ENCODE results near the gene DCTPP1.
"Not testable (repeated sequence)": the region's sequence is repeated elsewhere in the genome, so short reads cannot be mapped to it uniquely, and the experiment has no call there.

The DCTPP1 gene

GRCh38 chr16:30429678-30430427 is at the start of gene DCTPP1:
DCTPP1 (minus strand) TSS chr16:30430030; CDS start chr16:30429980, 50 bp downstream.
- DNase-seq, result peak; percentile 98

GRCh38 chr16:30478766-30479478 is 49.1 kb upstream of the DCTPP1 start:
- DNase-seq, result no peak

GRCh38 chr16:30477773-30478172 is 47.9 kb upstream of the DCTPP1 start:
- not testable (repeated sequence) for DNase-seq

- no peak for DNase-seq
Measured at GRCh38 chr16:30476991-30477390, 47.2 kb upstream of the DCTPP1 start.

GRCh38 chr16:30474684-30475083 is 44.9 kb upstream of the DCTPP1 start:
- no peak for DNase-seq

GRCh38 chr16:30474074-30474452 is 44.2 kb upstream of the DCTPP1 start:
- DNase-seq, result no peak

GRCh38 chr16:30473231-30474073 is 43.6 kb upstream of the DCTPP1 start:
- no peak for DNase-seq

GRCh38 chr16:30472328-30472942 is 42.6 kb upstream of the DCTPP1 start, which contains the start of gene ITGAL:
ITGAL (plus strand) TSS chr16:30472742; CDS start chr16:30472838, 96 bp downstream.
- DNase-seq, result no peak

GRCh38 chr16:30470632-30470995 is 40.8 kb upstream of the DCTPP1 start:
- DNase-seq, result no peak

- DNase-seq, result no peak
Measured at GRCh38 chr16:30470170-30470512, 40.3 kb upstream of the DCTPP1 start.

- DNase-seq, result no peak
Measured at GRCh38 chr16:30464078-30464477, 34.2 kb upstream of the DCTPP1 start.

- DNase-seq, result not testable (repeated sequence)
Measured at GRCh38 chr16:30461426-30461825, 31.6 kb upstream of the DCTPP1 start.

- no peak for DNase-seq
Measured at GRCh38 chr16:30459456-30459855, 29.6 kb upstream of the DCTPP1 start.

- no peak for DNase-seq
Measured at GRCh38 chr16:30458561-30459394, 28.9 kb upstream of the DCTPP1 start.

- DNase-seq, result no peak
Measured at GRCh38 chr16:30457743-30458560, 28.1 kb upstream of the DCTPP1 start.

- DNase-seq, result no peak
Measured at GRCh38 chr16:30457256-30457655, 27.4 kb upstream of the DCTPP1 start.

GRCh38 chr16:30456302-30456701 is 26.5 kb upstream of the DCTPP1 start:
- DNase-seq, result no peak

- not testable (repeated sequence) for DNase-seq
Measured at GRCh38 chr16:30452709-30453580, 23.1 kb upstream of the DCTPP1 start.

- no peak for DNase-seq
Measured at GRCh38 chr16:30449116-30449435, 19.2 kb upstream of the DCTPP1 start.

GRCh38 chr16:30447512-30448226 is 17.8 kb upstream of the DCTPP1 start:
- no peak for DNase-seq
